Left ventricle myocardium inferior (tissue), 1 donor: ENCODE data around the gene RP9. TPM values are rescaled to one million over a fixed set of nuclear protein-coding genes. Genes with fewer than 3 reads are reported as not detected.

Source experiments
- DNase-seq: peaks from one replicate; pipeline ENCODE4 v3.0.0-alpha.2; 2020
- H3K27ac ChIP-seq: fragments of 200-600 bp; replicated peaks from 2 replicates; pipeline ENCODE4 v1.8.0; 2021
- H3K27me3 ChIP-seq: fragments of 200-600 bp; 2 replicates; pipeline ENCODE4 v1.8.0; 2021; ENCODE audit warnings: low read depth
- H3K36me3 ChIP-seq: fragments of 200-600 bp; 2 replicates; pipeline ENCODE4 v1.8.0; 2021
- H3K4me1 ChIP-seq: fragments of 200-600 bp; 2 replicates; pipeline ENCODE4 v1.8.0; 2021
- H3K4me3 ChIP-seq: fragments of 200-600 bp; 2 replicates; pipeline ENCODE4 v1.8.0; 2021; ENCODE audit warnings: mild to moderate bottlenecking, moderate library complexity
- H3K9me3 ChIP-seq: fragments of 200-600 bp; replicated peaks from 2 replicates; pipeline ENCODE4 v1.8.0; 2021
- intact Hi-C: fragments of 100-400 bp; cut with micrococcal nuclease; formaldehyde crosslinking; loops from one replicate; pipeline ENCODE4 v1.11.0; 2022
- total RNA-seq: library from RNA; stranded (reverse); fragmentation: NEBNext Ultra II Directional; extraction: Animal tissue kit (Norgen Biotek cat#: 25700); gene quantifications from one replicate; pipeline ENCODE4 v1.2.1, GENCODE V29; 2021
- TF ChIP-seq, protein P1 (sequence below): fragments of 200-600 bp; IDR thresholded peaks from 2 replicates; pipeline ENCODE4 v1.8.0; 2021; ENCODE audit warnings: antibody characterized with exemption, mild to moderate bottlenecking, borderline replicate concordance
- donor health status: DM: no; HTN: yes; CAD: no; lungs with severe emphysema.

Gene RP9
- total RNA-seq, 1 donor from 2014 or later = 20.2 TPM

- intact Hi-C loops = no loop called here
- DNase-seq = no peak
- Histone ChIP-seq H3K27ac (no peak overlapping the region), H3K9me3 (peaks cover 16% of the 10 kb centered on the region), H3K36me3 (no peaks in the 10 kb centered on the region), H3K4me1 (no peaks in the 10 kb centered on the region), H3K27me3 (no peaks in the 10 kb centered on the region), H3K4me3 (no peak overlapping the region)
- TF ChIP-seq, protein P1, sequence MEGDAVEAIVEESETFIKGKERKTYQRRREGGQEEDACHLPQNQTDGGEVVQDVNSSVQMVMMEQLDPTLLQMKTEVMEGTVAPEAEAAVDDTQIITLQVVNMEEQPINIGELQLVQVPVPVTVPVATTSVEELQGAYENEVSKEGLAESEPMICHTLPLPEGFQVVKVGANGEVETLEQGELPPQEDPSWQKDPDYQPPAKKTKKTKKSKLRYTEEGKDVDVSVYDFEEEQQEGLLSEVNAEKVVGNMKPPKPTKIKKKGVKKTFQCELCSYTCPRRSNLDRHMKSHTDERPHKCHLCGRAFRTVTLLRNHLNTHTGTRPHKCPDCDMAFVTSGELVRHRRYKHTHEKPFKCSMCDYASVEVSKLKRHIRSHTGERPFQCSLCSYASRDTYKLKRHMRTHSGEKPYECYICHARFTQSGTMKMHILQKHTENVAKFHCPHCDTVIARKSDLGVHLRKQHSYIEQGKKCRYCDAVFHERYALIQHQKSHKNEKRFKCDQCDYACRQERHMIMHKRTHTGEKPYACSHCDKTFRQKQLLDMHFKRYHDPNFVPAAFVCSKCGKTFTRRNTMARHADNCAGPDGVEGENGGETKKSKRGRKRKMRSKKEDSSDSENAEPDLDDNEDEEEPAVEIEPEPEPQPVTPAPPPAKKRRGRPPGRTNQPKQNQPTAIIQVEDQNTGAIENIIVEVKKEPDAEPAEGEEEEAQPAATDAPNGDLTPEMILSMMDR = no peak
Measured at GRCh38 chr7:33118383-33118782, 9.2 kb upstream of the RP9 start.

GRCh38 chr7:33114976-33115375 lies 5.8 kb upstream of the RP9 start:
- peaks cover 2% of the 10 kb centered on the region for H3K4me1 ChIP-seq
- intact Hi-C loops = no loop called here
- H3K27ac ChIP-seq = no peak overlapping the region
- TF ChIP-seq, protein P1 = no peak
- H3K36me3 ChIP-seq = no peaks in the 10 kb centered on the region
- no peaks in the 10 kb centered on the region for H3K27me3 ChIP-seq
- DNase-seq = no peak
- H3K9me3 ChIP-seq = peaks cover 16% of the 10 kb centered on the region
- no peak overlapping the region for H3K4me3 ChIP-seq

GRCh38 chr7:33111614-33112013 lies 2.4 kb upstream of the RP9 start:
- intact Hi-C loops = no loop called here
- no peak overlapping the region for H3K4me3 ChIP-seq

GRCh38 chr7:33109758-33110238 lies 594 bp upstream of the RP9 start:
- no peak for DNase-seq
- H3K27ac ChIP-seq = peak overlapping the region; percentile 88
- TF ChIP-seq, protein P1 = no peak
- H3K4me3 ChIP-seq = peak overlapping the region; percentile 77
- H3K4me1 ChIP-seq = peaks cover 50% of the 10 kb centered on the region
- no peaks in the 10 kb centered on the region for H3K9me3 ChIP-seq
- intact Hi-C loops = no loop called here
- no peaks in the 10 kb centered on the region for H3K27me3 ChIP-seq
- no peaks in the 10 kb centered on the region for H3K36me3 ChIP-seq

More at GRCh38 chr7:33111614-33112013, 2.4 kb upstream of the RP9 start:
- Histone ChIP-seq H3K9me3 (no peaks in the 10 kb centered on the region), H3K4me1 (peaks cover 33% of the 10 kb centered on the region), H3K27me3 (no peaks in the 10 kb centered on the region), H3K27ac (no peak overlapping the region), H3K36me3 (no peaks in the 10 kb centered on the region)
- DNase-seq = no peak
- TF ChIP-seq, protein P1 = no peak

- Histone ChIP-seq H3K27me3 (no peaks in the 10 kb centered on the region), H3K9me3 (no peaks in the 10 kb centered on the region), H3K27ac (peak overlapping the region; percentile 88), H3K36me3 (peaks cover under 1% of the 10 kb centered on the region), H3K4me1 (peaks cover 50% of the 10 kb centered on the region), H3K4me3 (peak overlapping the region; percentile 77)
- intact Hi-C loops = no loop called here
- TF ChIP-seq, protein P1 = no peak
- DNase-seq = no peak
Measured at GRCh38 chr7:33108554-33109004, 625 bp downstream of the RP9 start.
